ENCODE results near the gene TTLL5.

GRCh38 chr14:75971509-75971908 lies 310.5 kb downstream of the TTLL5 start:
- no peak for TF ChIP-seq POLR2A (IDR thresholded peaks at IDR 0.05)
- TF ChIP-seq, protein P1, sequence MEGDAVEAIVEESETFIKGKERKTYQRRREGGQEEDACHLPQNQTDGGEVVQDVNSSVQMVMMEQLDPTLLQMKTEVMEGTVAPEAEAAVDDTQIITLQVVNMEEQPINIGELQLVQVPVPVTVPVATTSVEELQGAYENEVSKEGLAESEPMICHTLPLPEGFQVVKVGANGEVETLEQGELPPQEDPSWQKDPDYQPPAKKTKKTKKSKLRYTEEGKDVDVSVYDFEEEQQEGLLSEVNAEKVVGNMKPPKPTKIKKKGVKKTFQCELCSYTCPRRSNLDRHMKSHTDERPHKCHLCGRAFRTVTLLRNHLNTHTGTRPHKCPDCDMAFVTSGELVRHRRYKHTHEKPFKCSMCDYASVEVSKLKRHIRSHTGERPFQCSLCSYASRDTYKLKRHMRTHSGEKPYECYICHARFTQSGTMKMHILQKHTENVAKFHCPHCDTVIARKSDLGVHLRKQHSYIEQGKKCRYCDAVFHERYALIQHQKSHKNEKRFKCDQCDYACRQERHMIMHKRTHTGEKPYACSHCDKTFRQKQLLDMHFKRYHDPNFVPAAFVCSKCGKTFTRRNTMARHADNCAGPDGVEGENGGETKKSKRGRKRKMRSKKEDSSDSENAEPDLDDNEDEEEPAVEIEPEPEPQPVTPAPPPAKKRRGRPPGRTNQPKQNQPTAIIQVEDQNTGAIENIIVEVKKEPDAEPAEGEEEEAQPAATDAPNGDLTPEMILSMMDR (IDR thresholded peaks at IDR 0.05), result no peak
